ENCODE data around the gene ASCL5.

The ASCL5 gene

DNA sequence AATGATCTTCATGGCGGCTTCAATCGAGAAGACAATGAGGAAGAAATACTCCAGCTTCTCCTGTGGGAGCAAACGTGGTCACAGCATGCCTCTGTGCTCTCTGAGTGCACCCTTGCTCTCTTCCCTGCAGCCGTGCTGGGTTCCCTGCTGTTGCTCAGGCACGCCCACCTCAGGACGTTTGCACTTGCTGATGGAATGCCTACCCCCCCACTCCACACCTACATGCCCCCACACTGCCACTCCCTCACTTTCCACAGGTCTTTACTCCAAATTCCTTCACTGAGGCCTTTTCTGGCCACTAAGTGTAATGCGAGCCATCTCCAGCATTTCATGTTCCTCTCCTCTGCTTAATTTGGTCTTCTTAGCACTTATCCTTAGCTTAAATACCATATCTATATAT is 33.0 kb downstream of the ASCL5 start:
- H3K27ac Mint-ChIP-seq (ENCODE audit: low read depth) = no peak overlapping the region
- no peak for DNase-seq (ENCODE audit: low spot score in 2 of 2)
- H3K36me3 Mint-ChIP-seq (ENCODE audit: insufficient read depth) = peaks cover 3% of the 10 kb centered on the region
- no peak for ATAC-seq (replicated peaks; ENCODE audit: extremely low read depth, poor library complexity, severe bottlenecking)
- H3K9me3 Mint-ChIP-seq = no peaks in the 10 kb centered on the region
- H3K4me1 Mint-ChIP-seq = no peaks in the 10 kb centered on the region
- peaks cover 10% of the 10 kb centered on the region for H3K27me3 Mint-ChIP-seq
- no peak overlapping the region for H3K4me3 Mint-ChIP-seq

GRCh38 chr1:201093561-201093960 is 33.4 kb downstream of the ASCL5 start:
- no peak overlapping the region for H3K27ac Mint-ChIP-seq (ENCODE audit: low read depth)
- H3K4me1 Mint-ChIP-seq = no peaks in the 10 kb centered on the region
- ATAC-seq (replicated peaks; ENCODE audit: extremely low read depth, poor library complexity, severe bottlenecking) (no peak), DNase-seq (ENCODE audit: low spot score in 2 of 2) (no peak)
- no peak overlapping the region for H3K4me3 Mint-ChIP-seq
- H3K27me3 Mint-ChIP-seq = peaks cover 11% of the 10 kb centered on the region
- no peaks in the 10 kb centered on the region for H3K9me3 Mint-ChIP-seq
- H3K36me3 Mint-ChIP-seq (ENCODE audit: insufficient read depth) = peaks cover 3% of the 10 kb centered on the region

DNA sequence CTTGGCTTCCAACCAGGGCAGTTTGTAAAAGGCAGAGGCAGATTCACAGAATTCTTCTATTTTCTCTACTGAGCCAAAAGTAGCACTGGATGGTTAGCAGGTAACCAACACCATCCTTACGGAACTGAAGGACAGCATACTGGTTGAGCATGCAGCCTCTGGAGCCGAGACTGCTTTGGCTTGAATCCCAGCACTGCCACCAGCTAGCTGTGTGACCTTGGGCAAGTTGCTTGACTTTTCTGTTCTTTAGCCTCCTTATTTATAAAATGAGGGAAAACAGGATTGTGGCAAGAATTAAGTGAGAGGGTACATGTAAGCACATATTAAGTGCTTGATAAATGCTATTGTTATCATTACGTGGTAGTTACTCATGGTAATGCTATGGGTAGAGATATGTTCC is 34.2 kb downstream of the ASCL5 start:
- no peaks in the 10 kb centered on the region for H3K4me1 Mint-ChIP-seq
- H3K9me3 Mint-ChIP-seq = no peaks in the 10 kb centered on the region
- ATAC-seq (replicated peaks; ENCODE audit: extremely low read depth, poor library complexity, severe bottlenecking) = no peak
- DNase-seq (ENCODE audit: low spot score in 2 of 2) = no peak
- H3K27me3 Mint-ChIP-seq = peaks cover 19% of the 10 kb centered on the region
- H3K27ac Mint-ChIP-seq (ENCODE audit: low read depth) = no peak overlapping the region
- H3K36me3 Mint-ChIP-seq (ENCODE audit: insufficient read depth) = peaks cover 3% of the 10 kb centered on the region
- no peak overlapping the region for H3K4me3 Mint-ChIP-seq

DNA sequence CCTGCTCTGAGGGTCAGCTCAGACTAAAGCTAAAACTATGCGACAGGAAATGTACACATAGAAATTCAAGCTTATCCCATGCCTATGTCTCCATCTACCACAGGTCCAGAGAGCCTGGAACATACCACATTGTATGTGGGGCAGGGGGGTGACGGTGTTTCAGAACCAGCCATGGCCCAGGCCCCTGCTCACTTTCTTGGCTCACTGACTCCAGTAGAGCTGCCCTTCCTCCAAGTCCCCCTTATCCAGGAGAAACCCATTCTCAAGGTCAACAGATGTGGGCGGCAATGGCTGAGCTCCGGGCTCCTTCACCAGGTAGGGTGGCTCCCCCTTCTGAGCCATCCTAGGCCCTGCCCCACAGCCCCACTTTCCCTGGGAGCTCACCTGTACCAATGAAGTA is 35.7 kb downstream of the ASCL5 start:
- ATAC-seq (replicated peaks; ENCODE audit: extremely low read depth, poor library complexity, severe bottlenecking) (no peak), DNase-seq (ENCODE audit: low spot score in 2 of 2) (no peak)
- H3K36me3 Mint-ChIP-seq (ENCODE audit: insufficient read depth) = peaks cover 1% of the 10 kb centered on the region
- peaks cover 28% of the 10 kb centered on the region for H3K27me3 Mint-ChIP-seq
- no peaks in the 10 kb centered on the region for H3K4me1 Mint-ChIP-seq
- H3K27ac Mint-ChIP-seq (ENCODE audit: low read depth) = no peak overlapping the region
- H3K4me3 Mint-ChIP-seq = no peak overlapping the region
- H3K9me3 Mint-ChIP-seq = no peaks in the 10 kb centered on the region

DNA sequence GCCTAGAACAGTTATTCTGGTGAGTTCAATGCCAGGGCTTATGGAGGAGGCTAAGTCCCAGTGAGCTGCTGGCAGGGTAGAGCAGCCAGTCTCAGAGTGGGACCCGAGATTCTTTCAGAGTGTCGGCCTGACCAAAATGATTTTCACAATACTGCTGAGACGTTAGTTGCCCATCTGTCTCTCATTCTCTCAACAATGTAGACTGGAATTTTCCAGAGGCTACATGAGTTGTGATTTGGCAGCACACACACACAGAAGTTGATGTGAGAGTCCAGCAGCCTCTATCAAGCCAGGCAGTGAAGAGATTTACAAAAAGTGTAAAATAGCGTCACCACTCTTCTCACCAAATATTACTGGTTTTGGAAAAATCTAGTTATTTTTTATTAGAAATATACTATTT is 36.4 kb downstream of the ASCL5 start:
- Mint-ChIP-seq H3K4me1 (no peaks in the 10 kb centered on the region), H3K4me3 (no peak overlapping the region), H3K27ac (ENCODE audit: low read depth) (no peak overlapping the region), H3K9me3 (no peaks in the 10 kb centered on the region), H3K27me3 (peaks cover 34% of the 10 kb centered on the region), H3K36me3 (ENCODE audit: insufficient read depth) (peaks cover 1% of the 10 kb centered on the region)
- DNase-seq (ENCODE audit: low spot score in 2 of 2) = no peak
- no peak for ATAC-seq (replicated peaks; ENCODE audit: extremely low read depth, poor library complexity, severe bottlenecking)

GRCh38 chr1:201089596-201089995 is 37.4 kb downstream of the ASCL5 start:
- H3K27ac Mint-ChIP-seq (ENCODE audit: low read depth) = no peak overlapping the region
- H3K27me3 Mint-ChIP-seq = peaks cover 44% of the 10 kb centered on the region
- DNase-seq (ENCODE audit: low spot score in 2 of 2) = no peak
- no peaks in the 10 kb centered on the region for H3K9me3 Mint-ChIP-seq
- peaks cover 1% of the 10 kb centered on the region for H3K36me3 Mint-ChIP-seq (ENCODE audit: insufficient read depth)
- H3K4me3 Mint-ChIP-seq = no peak overlapping the region
- ATAC-seq (replicated peaks; ENCODE audit: extremely low read depth, poor library complexity, severe bottlenecking) = no peak
- no peaks in the 10 kb centered on the region for H3K4me1 Mint-ChIP-seq

DNA sequence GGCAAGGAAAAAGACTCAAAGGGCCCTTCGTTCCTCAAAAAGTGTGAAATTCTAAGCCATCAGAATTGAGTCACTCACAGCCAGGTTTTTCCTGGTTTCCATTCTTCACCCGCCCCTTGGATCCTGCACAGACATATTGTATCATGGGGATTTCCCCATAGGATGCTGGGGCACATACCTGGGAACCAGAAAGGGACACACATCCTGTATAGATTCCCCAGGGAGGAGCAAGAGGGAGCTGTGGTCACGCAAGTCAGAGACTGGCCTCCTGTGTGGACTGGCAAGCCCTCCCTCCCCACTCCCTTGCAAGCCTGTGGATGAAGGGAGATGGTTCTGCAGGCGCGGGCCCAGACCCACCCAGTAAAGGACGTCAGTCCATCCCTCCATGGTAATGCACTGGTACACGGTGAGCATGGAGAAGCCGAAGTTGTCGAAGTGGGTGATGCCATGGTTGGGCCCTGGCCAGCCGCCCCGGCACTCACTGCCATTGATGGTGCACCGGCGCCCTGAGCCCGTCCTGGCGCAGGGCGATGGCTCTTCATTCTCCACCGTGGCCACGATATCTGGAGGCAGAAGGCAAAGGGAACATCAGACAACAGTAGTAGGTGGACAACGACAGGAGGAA is 38.0 kb downstream of the ASCL5 start:
- H3K27me3 Mint-ChIP-seq = peaks cover 50% of the 10 kb centered on the region
- no peaks in the 10 kb centered on the region for H3K9me3 Mint-ChIP-seq
- ATAC-seq (replicated peaks; ENCODE audit: extremely low read depth, poor library complexity, severe bottlenecking) = no peak
- H3K4me1 Mint-ChIP-seq = no peaks in the 10 kb centered on the region
- no peak for DNase-seq (ENCODE audit: low spot score in 2 of 2)
- no peak overlapping the region for H3K27ac Mint-ChIP-seq (ENCODE audit: low read depth)
- no peak overlapping the region for H3K4me3 Mint-ChIP-seq
- H3K36me3 Mint-ChIP-seq (ENCODE audit: insufficient read depth) = peaks cover 1% of the 10 kb centered on the region

- no peak for DNase-seq (ENCODE audit: low spot score in 2 of 2)
- no peak overlapping the region for H3K4me3 Mint-ChIP-seq
These were observed 38.6 kb downstream of the ASCL5 start for GRCh38 chr1:201088395-201088794.

DNA sequence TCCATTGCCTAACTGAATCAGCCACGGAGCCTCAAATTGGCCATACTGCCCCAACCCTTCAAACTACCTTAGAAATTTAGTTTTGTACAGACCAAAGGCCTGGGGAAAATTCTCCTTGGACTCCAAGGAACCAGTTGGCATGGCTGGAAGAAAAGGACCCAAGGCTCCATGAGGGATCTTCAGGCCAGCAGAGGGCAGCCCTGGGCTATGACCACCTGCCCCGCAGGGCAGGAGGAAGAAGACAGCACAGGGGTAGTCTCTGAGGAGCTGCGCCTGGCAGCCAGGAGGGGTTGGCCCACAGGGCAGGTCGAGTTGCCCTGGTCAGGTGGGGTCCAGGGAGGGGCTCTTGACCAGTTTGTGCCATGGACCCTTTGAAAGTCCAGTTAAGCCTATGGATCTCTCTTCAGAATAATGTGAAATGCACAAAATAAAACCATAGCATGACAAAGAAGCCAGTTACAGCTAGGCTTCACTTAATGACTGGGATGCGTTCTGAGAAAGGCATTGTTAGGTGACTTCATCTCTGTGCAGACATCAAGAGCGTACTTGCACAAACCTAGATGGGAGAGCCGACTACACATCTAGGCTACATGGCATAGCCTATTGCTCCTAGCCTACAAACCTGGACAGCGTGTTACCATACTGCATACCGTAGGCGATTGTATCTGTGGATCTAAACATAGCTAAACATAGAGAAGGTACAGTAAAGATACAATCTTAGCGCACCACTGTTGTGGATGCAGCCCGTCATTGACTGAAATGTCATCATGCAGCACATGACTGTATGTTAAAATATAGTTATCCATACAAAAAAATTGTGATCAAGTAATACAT is 40.9 kb downstream of the ASCL5 start:
- DNase-seq (ENCODE audit: low spot score in 2 of 2) = no peak
- peaks cover 40% of the 10 kb centered on the region for H3K27me3 Mint-ChIP-seq
- no peaks in the 10 kb centered on the region for H3K36me3 Mint-ChIP-seq (ENCODE audit: insufficient read depth)
- no peak overlapping the region for H3K27ac Mint-ChIP-seq (ENCODE audit: low read depth)
- ATAC-seq (replicated peaks; ENCODE audit: extremely low read depth, poor library complexity, severe bottlenecking) = no peak
- H3K4me3 Mint-ChIP-seq = no peak overlapping the region
- no peaks in the 10 kb centered on the region for H3K9me3 Mint-ChIP-seq
- H3K4me1 Mint-ChIP-seq = no peaks in the 10 kb centered on the region

More at GRCh38 chr1:201088395-201088794, 38.6 kb downstream of the ASCL5 start:
- Mint-ChIP-seq H3K4me1 (no peaks in the 10 kb centered on the region), H3K36me3 (ENCODE audit: insufficient read depth) (no peaks in the 10 kb centered on the region), H3K27me3 (peaks cover 50% of the 10 kb centered on the region), H3K27ac (ENCODE audit: low read depth) (no peak overlapping the region), H3K9me3 (no peaks in the 10 kb centered on the region)
- no peak for ATAC-seq (replicated peaks; ENCODE audit: extremely low read depth, poor library complexity, severe bottlenecking)

GRCh38 chr1:201084295-201084694 is 42.7 kb downstream of the ASCL5 start:
- H3K4me1 Mint-ChIP-seq = no peaks in the 10 kb centered on the region
- H3K4me3 Mint-ChIP-seq = no peak overlapping the region
- DNase-seq (ENCODE audit: low spot score in 2 of 2) (no peak), ATAC-seq (replicated peaks; ENCODE audit: extremely low read depth, poor library complexity, severe bottlenecking) (no peak)
- no peaks in the 10 kb centered on the region for H3K9me3 Mint-ChIP-seq
- no peaks in the 10 kb centered on the region for H3K36me3 Mint-ChIP-seq (ENCODE audit: insufficient read depth)
- H3K27me3 Mint-ChIP-seq = peaks cover 40% of the 10 kb centered on the region
- H3K27ac Mint-ChIP-seq (ENCODE audit: low read depth) = no peak overlapping the region

GRCh38 chr1:201083741-201084140 is 43.2 kb downstream of the ASCL5 start:
- Mint-ChIP-seq H3K27me3 (peaks cover 42% of the 10 kb centered on the region), H3K4me3 (no peak overlapping the region), H3K4me1 (no peaks in the 10 kb centered on the region), H3K9me3 (no peaks in the 10 kb centered on the region), H3K27ac (ENCODE audit: low read depth) (no peak overlapping the region), H3K36me3 (ENCODE audit: insufficient read depth) (no peaks in the 10 kb centered on the region)
- ATAC-seq (replicated peaks; ENCODE audit: extremely low read depth, poor library complexity, severe bottlenecking) (no peak), DNase-seq (ENCODE audit: low spot score in 2 of 2) (no peak)

DNA sequence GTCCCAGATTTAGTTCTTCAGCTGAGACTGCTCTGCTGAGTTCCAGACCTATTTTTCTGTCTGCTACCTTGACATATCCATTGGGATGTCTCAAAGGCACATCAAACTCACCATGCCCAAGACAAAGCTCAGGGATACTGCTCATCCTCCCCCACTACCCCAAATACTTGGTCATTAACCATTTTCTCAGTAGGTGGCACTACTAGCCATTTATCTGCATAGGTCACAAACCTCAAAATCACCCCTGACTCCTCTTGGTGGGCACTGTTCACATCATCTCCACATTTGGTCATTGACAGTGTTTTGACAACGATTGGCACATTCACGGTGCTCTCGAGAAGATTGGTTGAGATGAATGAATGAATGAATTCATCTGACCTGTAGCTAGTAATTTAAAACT is 46.8 kb downstream of the ASCL5 start:
- ATAC-seq (replicated peaks; ENCODE audit: extremely low read depth, poor library complexity, severe bottlenecking) = no peak
- no peak for DNase-seq (ENCODE audit: low spot score in 2 of 2)
- H3K9me3 Mint-ChIP-seq = no peaks in the 10 kb centered on the region
- H3K4me1 Mint-ChIP-seq = no peaks in the 10 kb centered on the region
- no peak overlapping the region for H3K27ac Mint-ChIP-seq (ENCODE audit: low read depth)
- H3K4me3 Mint-ChIP-seq = no peak overlapping the region
- peaks cover 20% of the 10 kb centered on the region for H3K27me3 Mint-ChIP-seq
- no peaks in the 10 kb centered on the region for H3K36me3 Mint-ChIP-seq (ENCODE audit: insufficient read depth)

GRCh38 chr1:201077736-201078135 is 49.2 kb downstream of the ASCL5 start:
- no peak overlapping the region for H3K4me3 Mint-ChIP-seq
- H3K27ac Mint-ChIP-seq (ENCODE audit: low read depth) = no peak overlapping the region
- H3K4me1 Mint-ChIP-seq = no peaks in the 10 kb centered on the region
- DNase-seq (ENCODE audit: low spot score in 2 of 2) (no peak), ATAC-seq (replicated peaks; ENCODE audit: extremely low read depth, poor library complexity, severe bottlenecking) (no peak)
- H3K27me3 Mint-ChIP-seq = peaks cover 9% of the 10 kb centered on the region
- no peaks in the 10 kb centered on the region for H3K36me3 Mint-ChIP-seq (ENCODE audit: insufficient read depth)
- H3K9me3 Mint-ChIP-seq = no peaks in the 10 kb centered on the region

All from central memory CD8-positive, alpha-beta T cell (primary cell).